Measurements from ENCODE around the gene STK35. TPM values are rescaled to one million over a fixed set of nuclear protein-coding genes. Genes with fewer than 3 reads are reported as not detected.

The STK35 gene
- total RNA-seq, 4 donors from 2014 or later = 10.2 to 28.0 (median 17.5) TPM

- H3K36me3 ChIP-seq = no peaks in the 10 kb centered on the region
- H3K27ac ChIP-seq = no peak overlapping the region
- H3K4me1 ChIP-seq = peaks cover 20 to 22% of the 10 kb centered on the region in 2 donors
- no peaks in the 10 kb centered on the region for H3K27me3 ChIP-seq
- intact Hi-C loops (cut with DNase I; ENCODE audit: low total_unique reads) = no loop called here
- no peak for DNase-seq
- H3K4me3 ChIP-seq = no peak overlapping the region
- no peaks in the 10 kb centered on the region for H3K9me3 ChIP-seq
- TF ChIP-seq CTCF (IDR thresholded peaks at IDR 0.05) = no peak
- TF ChIP-seq POLR2A (IDR thresholded peaks at IDR 0.05) = no peak
Observed at GRCh38 chr20:2112910-2113309, 11.3 kb downstream of the STK35 start.

GRCh38 chr20:2114127-2114959, 12.7 kb downstream of the STK35 start:
- intact Hi-C loops (cut with DNase I; ENCODE audit: low total_unique reads) = no loop called here
- peak overlapping the region; percentile 61 to 72 for H3K27ac ChIP-seq
- TF ChIP-seq CTCF (IDR thresholded peaks at IDR 0.05) (no peak), POLR2A (IDR thresholded peaks at IDR 0.05) (no peak)
- H3K9me3 ChIP-seq = no peaks in the 10 kb centered on the region
- peaks cover 13 to 19% of the 10 kb centered on the region in 2 donors for H3K4me1 ChIP-seq
- H3K27me3 ChIP-seq = no peaks in the 10 kb centered on the region
- DNase-seq = peak in 1 of 2 donors; percentile 12
- H3K4me3 ChIP-seq = no peak overlapping the region
- H3K36me3 ChIP-seq = no peaks in the 10 kb centered on the region

GRCh38 chr20:2114990-2115681, 13.5 kb downstream of the STK35 start:
- no peaks in the 10 kb centered on the region for H3K27me3 ChIP-seq
- peak; percentile 74 to 81 for DNase-seq
- H3K9me3 ChIP-seq = no peaks in the 10 kb centered on the region
- H3K36me3 ChIP-seq = no peaks in the 10 kb centered on the region
- no peak for TF ChIP-seq CTCF (IDR thresholded peaks at IDR 0.05)
- no peak for TF ChIP-seq POLR2A (IDR thresholded peaks at IDR 0.05)
- H3K27ac ChIP-seq = peak overlapping the region; percentile 61 to 72
- no peak overlapping the region for H3K4me3 ChIP-seq
- H3K4me1 ChIP-seq = peaks cover 11 to 13% of the 10 kb centered on the region in 2 donors
- intact Hi-C loops (cut with DNase I; ENCODE audit: low total_unique reads) = no loop called here

- Histone ChIP-seq H3K36me3 (no peaks in the 10 kb centered on the region), H3K4me1 (peaks cover 11 to 13% of the 10 kb centered on the region in 2 donors), H3K27me3 (no peaks in the 10 kb centered on the region), H3K27ac (peak overlapping the region; percentile 61 to 72), H3K9me3 (no peaks in the 10 kb centered on the region), H3K4me3 (no peak overlapping the region)
- peak in 1 of 2 donors; percentile 11 for DNase-seq
- TF ChIP-seq CTCF (IDR thresholded peaks at IDR 0.05) = no peak
- TF ChIP-seq POLR2A (IDR thresholded peaks at IDR 0.05) = no peak
- intact Hi-C loops (cut with DNase I; ENCODE audit: low total_unique reads) = no loop called here
Observed at GRCh38 chr20:2116170-2116940, 14.7 kb downstream of the STK35 start.

Measured in uterus (tissue), 4 donors.